GM18498 (cell line): ENCODE data around the gene GALNT2.

Experiments used
- ATAC-seq: cut with Tn5 transposase; IDR thresholded peaks from one replicate; pipeline ENCODE4 v1.9.1; 2021; ENCODE audit warnings: mild to moderate bottlenecking, moderate library complexity; ENCODE audit not compliant: unreplicated experiment

Gene GALNT2

DNA sequence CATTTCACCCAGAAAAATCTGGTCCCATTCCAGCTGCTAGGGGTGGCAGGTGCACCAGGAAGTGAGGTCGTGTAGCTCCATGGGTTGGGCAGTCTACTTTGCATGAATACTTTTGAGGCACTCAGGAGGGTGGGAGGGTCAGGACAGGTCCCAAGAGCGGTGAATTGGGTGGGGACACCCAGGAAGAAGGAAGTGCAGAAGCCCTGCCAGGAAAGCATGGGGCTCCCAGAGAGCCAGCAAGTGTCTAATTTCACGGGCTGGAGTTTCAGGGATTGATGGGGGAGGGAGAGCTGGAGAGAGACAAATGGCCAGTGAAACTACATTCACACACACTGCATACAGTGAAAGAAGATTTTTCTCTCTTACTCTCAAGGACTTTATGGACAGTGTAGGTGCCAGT, 137.8 kb downstream of the GALNT2 start:
- ATAC-seq: no peak

- ATAC-seq: no peak
Measured at GRCh38 chr1:230205719-230206198, 138.7 kb downstream of the GALNT2 start.

GRCh38 chr1:230206207-230206606, 139.2 kb downstream of the GALNT2 start:
- ATAC-seq: no peak

DNA sequence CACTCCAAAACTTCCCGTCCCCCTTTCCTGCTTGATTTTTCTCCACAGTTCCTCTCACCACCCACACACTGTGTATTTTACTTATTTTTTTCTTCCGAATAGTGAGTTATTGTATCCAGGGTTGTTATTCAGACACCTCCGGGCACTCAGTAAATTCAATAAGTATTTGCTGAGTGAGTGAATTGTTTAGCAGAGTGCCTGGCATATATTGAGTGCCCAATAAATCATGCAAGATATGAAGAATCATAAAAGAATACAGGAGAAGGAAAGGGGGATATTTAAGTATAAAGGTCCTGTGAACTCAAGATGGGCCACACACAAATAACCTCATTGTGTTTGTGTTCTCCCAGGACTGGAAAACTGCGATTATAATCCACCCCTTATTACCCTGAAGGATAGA, 139.9 kb downstream of the GALNT2 start:
- ATAC-seq: no peak

GRCh38 chr1:230207598-230207997, 140.6 kb downstream of the GALNT2 start:
- ATAC-seq: no peak

GRCh38 chr1:230208619-230209261, 141.7 kb downstream of the GALNT2 start:
- ATAC-seq: peak; percentile 49

DNA sequence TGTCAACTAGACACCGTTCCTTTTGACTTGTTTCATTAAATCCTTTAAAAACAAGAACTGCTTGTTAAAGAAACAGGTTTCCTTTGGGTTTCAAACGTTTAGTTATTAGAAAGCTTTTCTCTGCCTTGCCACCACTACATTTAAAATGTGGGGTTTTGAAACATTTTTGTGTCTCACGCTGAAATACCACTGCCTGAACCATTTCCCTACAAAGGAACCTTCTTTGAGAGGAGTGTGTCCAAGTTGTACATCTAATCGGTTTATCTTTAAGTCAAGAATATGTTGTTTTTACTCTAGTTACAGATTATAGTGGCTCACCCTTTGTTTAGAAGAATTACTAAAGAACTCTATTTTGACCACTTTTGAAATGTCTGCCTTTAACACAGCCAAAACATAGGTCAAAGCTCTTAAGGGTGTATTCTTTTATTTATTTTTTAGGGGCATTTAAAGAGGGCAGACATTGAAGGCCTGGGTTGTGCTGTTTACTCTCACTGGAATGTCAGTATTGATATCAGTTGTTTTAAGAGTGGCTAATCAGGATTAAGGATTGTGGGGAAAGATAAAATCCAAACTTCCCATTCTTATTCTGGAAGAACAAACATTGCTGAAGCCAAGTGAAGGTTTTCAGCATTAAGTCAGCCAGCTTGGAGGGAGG, 143.4 kb downstream of the GALNT2 start:
- ATAC-seq: no peak

DNA sequence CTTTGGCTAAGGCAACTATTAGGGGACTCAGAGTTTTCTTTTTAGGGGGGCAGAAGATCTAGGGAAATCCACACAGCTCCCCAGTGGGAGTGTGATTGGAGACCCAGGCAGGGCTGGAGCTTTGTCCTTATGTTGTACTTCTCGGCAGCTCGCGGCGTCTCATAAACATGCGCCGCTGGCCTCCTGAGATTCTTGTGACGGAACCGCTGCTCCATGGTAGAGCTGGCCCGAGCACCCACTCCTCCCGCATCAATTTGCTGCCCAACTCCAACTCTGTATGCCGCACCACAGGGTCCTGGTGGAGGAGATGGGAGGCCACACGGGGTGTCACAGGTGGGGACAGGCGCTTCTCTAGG, 143.9 kb downstream of the GALNT2 start:
- ATAC-seq: no peak

DNA sequence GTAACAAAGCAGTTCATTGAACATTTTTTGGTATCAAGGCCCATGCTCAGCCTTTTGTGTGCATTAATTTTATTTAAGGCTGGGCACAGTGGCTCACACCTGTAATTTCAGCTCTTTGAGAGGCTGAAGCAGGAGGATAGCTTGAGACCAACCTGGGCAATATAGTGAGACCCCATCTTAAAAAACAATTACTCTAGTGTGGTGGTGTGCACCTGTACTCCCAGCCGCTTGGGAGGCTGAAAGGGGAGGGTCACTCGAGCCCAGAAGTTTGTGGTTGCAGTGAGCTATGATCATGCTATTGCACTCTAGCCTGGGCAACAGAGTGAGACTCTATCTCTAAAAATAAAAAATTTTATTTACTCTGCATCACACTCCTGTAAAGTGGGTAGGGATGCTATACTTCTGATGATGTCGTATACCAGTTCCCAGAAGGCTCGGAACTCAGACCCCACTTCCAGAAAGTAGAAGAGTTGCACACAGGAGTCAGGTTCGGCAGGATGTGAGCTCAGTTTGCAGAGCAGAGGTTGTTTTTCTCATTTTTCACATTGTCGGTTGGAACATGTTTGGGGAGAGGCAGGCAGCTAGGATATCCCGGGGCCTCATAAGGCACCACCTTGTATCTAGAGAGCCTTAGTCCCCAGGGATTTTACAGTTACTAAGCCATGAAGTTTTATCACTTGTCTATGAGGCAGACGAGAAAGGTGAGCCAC, 144.6 kb downstream of the GALNT2 start:
- ATAC-seq: no peak

DNA sequence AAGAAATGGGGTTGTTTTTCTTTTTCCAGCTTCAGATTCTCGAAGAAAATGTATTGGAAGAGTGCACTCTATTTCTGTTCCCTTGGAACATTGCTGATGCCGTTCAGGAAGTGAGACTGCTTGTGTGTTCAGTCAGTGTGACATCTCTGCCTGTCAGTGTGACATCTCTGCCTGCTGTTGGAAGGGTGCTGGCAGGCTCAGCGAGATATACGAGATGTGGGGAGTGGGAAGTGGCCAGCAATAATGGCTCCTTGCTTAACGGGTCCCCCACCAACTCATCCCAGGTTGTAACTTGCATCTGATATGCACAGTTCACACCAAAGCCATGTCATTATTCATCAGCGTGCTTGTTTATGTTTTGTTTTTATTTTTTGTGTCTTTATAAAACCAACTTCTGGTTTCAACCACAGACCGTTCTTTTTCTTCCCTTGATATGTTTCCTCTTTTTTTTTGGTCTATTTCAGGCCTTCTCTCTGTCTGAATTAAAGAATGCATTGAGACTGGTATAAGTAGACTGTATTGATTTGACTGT, 145.4 kb downstream of the GALNT2 start:
- peak; percentile 47 for ATAC-seq

DNA sequence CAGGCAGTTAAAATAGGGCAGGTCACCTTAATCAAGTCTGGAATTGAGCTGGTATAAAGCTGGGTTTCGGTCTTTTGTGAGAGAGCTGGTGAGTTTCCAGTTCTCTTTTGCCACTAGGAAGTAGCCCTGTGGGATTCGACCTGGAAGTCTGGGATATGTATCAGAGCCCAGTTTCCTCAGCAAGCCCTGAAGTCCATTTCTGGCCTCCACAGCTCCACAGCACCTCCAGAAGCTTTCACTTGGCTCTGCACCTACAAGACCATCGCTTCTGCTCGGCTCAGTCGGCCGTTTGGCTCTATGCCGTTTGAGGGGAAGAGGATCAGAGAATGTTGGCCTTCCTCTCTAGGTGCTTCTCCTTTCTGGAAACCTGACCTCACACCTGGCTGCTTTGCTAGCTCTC, 148.0 kb downstream of the GALNT2 start:
- no peak for ATAC-seq

DNA sequence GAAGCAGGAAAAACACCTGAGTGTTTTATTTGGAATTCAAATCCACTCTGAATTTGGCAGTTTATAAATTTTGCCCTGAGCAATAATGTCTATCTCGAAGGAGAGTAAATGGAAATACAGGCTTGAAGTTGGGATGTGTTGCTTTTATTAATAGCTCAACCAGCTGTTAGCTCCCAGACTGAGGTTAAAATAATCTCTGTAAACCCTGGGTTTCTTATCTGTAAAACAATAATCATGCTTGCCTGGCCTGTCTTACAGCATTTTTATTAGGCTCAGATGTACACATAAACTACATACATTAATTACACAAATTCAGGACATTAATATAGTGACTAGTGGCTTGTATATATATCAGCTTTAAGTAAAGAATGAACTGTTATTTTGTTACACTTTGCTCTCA, 148.5 kb downstream of the GALNT2 start:
- no peak for ATAC-seq

- ATAC-seq: no peak
Measured at GRCh38 chr1:230216896-230217295, 149.9 kb downstream of the GALNT2 start.

DNA sequence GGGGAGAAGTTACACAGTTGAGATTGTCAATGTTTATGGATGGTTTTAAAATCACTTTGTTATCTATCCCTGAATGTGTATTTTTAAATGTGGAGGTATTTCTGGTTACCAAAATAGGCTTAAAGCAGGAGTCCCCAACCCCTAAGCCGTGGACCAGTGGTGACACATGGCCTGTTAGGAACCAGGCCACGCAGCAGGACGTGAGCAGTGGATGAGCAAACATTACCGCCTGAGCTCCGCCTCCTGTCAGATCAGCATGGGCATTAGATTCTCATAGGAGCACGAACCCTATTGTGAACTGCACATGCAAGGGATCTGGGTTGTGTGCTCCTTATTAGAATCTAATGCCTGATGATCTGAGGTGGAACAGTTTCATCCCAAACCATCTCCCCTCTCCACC, 151.6 kb downstream of the GALNT2 start:
- no peak for ATAC-seq

DNA sequence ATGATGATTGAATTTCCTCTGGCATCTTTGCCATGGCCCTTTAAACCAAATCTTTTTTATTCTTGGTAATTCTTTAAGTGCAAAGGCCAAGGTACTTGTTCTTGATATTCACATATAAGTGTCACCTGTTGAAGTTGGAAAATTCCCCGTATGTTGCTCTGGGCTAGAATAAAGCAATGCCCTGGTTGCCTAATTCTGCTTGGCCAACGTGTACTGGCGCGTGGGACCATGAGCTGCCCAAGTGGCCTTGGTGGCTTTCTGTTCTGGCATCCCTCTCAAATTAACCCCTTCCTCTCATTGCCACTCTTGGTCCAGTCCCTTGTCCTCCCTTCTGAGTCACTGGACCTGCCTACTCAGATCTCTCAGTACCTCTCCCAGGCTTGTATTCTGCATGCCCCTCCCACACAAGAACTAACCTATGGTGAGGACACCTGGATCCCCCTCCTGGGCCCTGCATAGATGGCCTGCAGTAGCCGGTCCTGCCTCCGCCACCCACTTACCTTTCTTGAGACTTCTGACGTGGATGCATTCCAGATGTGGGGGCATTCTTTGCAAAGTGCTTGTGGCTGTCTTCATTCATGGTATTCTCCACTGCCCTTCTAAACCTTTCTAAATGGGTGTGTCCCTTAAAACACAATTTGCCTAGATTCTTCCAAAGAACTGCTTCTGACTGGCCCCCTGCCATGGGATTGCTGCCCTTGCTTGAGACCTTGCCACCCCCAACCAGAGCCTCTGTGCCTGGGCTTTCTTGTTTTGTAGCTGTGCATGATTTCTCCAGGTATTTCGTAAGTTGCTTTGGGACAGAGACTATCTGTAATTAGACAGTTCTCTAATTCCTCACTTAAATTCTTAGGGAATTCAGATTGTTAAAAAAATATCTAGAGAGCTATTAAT, 152.4 kb downstream of the GALNT2 start:
- no peak for ATAC-seq

GRCh38 chr1:230220478-230220877, 153.4 kb downstream of the GALNT2 start:
- ATAC-seq: no peak

- no peak for ATAC-seq
Measured at GRCh38 chr1:230220907-230221306, 153.9 kb downstream of the GALNT2 start.

DNA sequence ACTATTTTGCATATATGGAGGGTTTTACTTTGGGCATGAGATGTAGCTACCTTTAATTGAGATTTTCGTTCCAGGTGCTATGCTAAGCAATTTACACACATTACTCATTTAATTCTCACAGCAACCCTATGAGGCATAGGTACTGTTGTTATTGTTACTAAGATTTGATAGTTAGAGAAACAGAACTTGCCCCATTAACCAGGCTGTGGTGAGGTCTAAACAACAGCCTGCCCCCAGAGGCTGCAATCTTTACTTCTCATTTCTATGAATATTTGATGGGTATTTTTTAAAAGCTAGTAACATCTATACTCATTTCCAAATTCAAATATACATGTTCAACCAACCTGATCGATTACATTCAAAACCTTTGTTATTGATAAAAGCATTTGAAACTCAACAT, 155.6 kb downstream of the GALNT2 start:
- no peak for ATAC-seq

GRCh38 chr1:230224101-230224960, 157.3 kb downstream of the GALNT2 start:
- ATAC-seq: no peak
